AG04450 (cell line): ENCODE data around the gene TARS3. TPM values are rescaled to one million over a fixed set of nuclear protein-coding genes. Genes with fewer than 3 reads are reported as not detected.

Source experiments
- CTCF ChIA-PET: fragments of 300-600, 350-600 bp; formaldehyde crosslinking; extraction: SDS; loops from one replicate; lab custom pipeline; 2022; ENCODE audit warnings: antibody characterized with exemption, inconsistent platforms; lab: Charles Lee
- POLR2A ChIA-PET: fragments of 350-600 bp; formaldehyde crosslinking; extraction: SDS; loops from one replicate; lab custom pipeline; 2021; ENCODE audit warnings: antibody characterized with exemption, inconsistent platforms; lab: Yijun Ruan, JAX
- DNase-seq: peaks from one replicate; pipeline ENCODE4 v3.0.0-alpha.2; 2011; ENCODE audit warnings: low read depth, low spot score
- H3K27ac ChIP-seq: one replicate; pipeline ENCODE4 v1.5.1; 2012; ENCODE audit warnings: low read depth, low read length, control low read depth
- H3K27me3 ChIP-seq: one replicate; pipeline ENCODE4 v1.6.0; 2012; ENCODE audit warnings: low read length; ENCODE audit not compliant: control insufficient read depth, insufficient read depth
- H3K4me3 ChIP-seq: 2 replicates; pipeline ENCODE4 v1.5.1; 2011; ENCODE audit warnings: mild to moderate bottlenecking, low read depth, low read length, control low read depth
- H3K9me3 ChIP-seq: 2 replicates; pipeline ENCODE4 v1.5.1; 2012; ENCODE audit warnings: low read length; ENCODE audit not compliant: control insufficient read depth, insufficient read depth
- polyA plus RNA-seq: library from polyadenylated mRNA; depleted of rRNA; stranded (reverse); fragments of >200 nt; gene quantifications from 2 replicates; pipeline ENCODE4 v1.2.3, GENCODE V29; 2011
- TF ChIP-seq, protein P1 (sequence below): IDR thresholded peaks from 2 replicates; pipeline ENCODE4 v1.5.1; 2011; ENCODE audit warnings: low read depth, low read length, control low read depth, inconsistent platforms

Gene TARS3
- polyA plus RNA-seq, 1 experiment, result 7.2 TPM

DNA sequence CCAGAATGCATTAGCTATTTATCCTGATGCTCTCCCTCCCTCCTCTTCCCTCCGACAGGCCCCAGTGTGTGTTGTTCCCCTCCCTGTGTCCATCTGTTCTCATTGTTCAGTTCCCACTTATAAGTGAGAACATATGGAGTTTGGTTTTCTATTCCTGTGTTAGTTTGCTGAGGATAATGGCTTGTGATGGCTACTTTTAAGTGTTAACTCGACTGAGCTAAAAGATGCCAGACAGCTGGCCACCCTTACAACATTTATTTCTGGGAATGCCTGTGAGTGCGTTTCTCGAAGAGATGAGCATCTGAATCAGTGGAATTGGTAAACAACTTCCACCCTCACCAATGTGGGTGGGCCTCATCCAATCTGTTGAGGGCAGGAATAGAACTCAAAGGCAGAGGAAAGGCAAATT lies 47.3 kb downstream of the TARS3 start:
- POLR2A ChIA-PET, result interaction anchor here (0.7 kb wide), 1 partner anchor 857 kb away, joined by 4 read pairs; no protein-coding TSS in a partner anchor
- Histone ChIP-seq H3K27me3 (no peaks in the 10 kb centered on the region), H3K27ac (no peak overlapping the region), H3K4me3 (no peak overlapping the region), H3K9me3 (no peaks in the 10 kb centered on the region)
- TF ChIP-seq, protein P1, sequence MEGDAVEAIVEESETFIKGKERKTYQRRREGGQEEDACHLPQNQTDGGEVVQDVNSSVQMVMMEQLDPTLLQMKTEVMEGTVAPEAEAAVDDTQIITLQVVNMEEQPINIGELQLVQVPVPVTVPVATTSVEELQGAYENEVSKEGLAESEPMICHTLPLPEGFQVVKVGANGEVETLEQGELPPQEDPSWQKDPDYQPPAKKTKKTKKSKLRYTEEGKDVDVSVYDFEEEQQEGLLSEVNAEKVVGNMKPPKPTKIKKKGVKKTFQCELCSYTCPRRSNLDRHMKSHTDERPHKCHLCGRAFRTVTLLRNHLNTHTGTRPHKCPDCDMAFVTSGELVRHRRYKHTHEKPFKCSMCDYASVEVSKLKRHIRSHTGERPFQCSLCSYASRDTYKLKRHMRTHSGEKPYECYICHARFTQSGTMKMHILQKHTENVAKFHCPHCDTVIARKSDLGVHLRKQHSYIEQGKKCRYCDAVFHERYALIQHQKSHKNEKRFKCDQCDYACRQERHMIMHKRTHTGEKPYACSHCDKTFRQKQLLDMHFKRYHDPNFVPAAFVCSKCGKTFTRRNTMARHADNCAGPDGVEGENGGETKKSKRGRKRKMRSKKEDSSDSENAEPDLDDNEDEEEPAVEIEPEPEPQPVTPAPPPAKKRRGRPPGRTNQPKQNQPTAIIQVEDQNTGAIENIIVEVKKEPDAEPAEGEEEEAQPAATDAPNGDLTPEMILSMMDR, result no peak
- CTCF ChIA-PET, result no interaction called here
- no peak for DNase-seq

DNA sequence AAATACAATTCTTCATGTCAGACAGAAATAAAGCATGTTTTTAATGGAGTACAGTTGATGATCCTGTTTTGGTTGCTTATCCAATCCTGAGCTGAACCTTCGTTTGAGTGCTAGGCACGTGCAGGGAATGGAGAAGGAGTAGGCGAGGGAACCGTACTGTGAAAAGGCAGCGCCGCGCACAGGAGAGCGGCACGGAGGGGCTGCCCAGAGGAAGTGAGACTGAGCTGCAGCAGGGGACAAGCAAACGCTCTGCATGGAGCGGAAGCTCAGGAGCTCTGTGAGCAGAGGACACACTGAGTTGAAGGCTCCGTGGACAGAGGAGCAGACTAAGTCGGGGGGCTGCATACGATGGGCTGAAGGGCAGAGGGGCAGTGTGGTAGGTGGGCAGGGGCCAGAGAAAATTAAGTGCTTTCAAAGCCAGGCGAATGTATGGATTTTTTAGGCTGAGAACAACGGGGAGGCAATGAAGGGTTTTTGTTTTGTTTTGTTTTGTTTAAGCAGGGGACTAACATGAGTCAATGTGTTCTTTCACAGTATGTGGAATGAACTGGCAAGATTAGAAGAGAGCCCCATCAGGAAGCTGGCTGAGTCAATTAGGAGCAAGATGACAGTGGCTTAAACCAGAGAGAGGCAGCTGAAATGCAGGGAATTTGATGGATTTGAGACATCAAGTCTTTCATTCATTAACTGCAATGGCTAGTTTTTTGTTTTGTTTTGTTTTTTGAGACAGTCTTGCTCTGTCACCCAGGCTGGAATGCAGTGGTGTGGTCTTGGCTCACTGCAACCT lies 48.3 kb downstream of the TARS3 start:
- TF ChIP-seq, protein P1, result no peak
- peak; percentile 34 for DNase-seq
- H3K27me3 ChIP-seq, result no peaks in the 10 kb centered on the region
- CTCF ChIA-PET, result interaction anchor here (1.0 kb wide), 1 partner anchor 23 kb away, joined by 4 read pairs; no protein-coding TSS in a partner anchor
- no peaks in the 10 kb centered on the region for H3K9me3 ChIP-seq
- POLR2A ChIA-PET, result no interaction called here
- peak overlapping the region; percentile 39 for H3K27ac ChIP-seq
- no peak overlapping the region for H3K4me3 ChIP-seq

DNA sequence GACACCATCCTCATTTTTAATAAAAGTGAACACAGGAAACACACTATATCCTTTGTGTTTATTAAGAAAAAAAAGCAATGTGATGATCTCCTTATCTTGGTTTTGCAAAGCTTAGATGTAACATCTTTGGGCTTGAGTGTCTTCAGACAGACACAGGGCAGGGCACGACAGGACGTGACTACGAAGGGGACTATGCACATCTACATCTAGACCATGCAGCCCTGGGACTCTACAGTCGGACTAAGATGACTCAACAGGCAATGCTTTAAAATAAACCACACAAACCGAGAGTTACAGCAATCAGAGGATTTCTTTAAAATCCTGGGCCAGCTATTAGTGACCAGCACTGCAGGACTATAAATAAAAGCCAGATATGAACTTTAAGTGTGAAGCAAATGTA lies 49.3 kb downstream of the TARS3 start:
- DNase-seq, result peak; percentile 42
- no peak overlapping the region for H3K4me3 ChIP-seq
- POLR2A ChIA-PET, result no interaction called here
- H3K9me3 ChIP-seq, result no peaks in the 10 kb centered on the region
- CTCF ChIA-PET, result interaction anchor here (0.5 kb wide), 1 partner anchor 48 kb away, joined by 3 read pairs; no protein-coding TSS in a partner anchor
- TF ChIP-seq, protein P1, result no peak
- H3K27ac ChIP-seq, result no peak overlapping the region
- no peaks in the 10 kb centered on the region for H3K27me3 ChIP-seq

DNA sequence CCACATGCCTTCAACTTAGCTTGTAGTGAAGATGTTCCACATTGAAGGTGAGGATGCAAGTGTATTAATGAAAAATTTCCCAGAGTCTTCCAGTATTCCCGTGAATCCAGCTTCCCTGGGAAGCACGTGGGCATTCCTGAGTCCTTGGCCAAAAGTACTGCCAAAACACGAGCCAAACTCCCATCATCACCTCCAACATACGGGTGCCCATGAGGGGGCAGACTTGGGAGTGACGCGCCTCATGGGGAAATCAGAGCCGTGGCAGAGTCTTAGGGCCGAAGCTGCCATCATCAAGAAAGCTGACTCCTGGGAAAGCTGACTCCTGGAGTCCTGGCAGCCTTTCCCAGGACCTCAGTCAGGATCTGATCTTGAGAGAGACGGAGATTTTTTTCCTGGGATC lies 52.0 kb downstream of the TARS3 start:
- POLR2A ChIA-PET, result no interaction called here
- no peaks in the 10 kb centered on the region for H3K27me3 ChIP-seq
- peaks cover 5% of the 10 kb centered on the region; the same call in 1 of the 2 replicates for H3K9me3 ChIP-seq
- no peak overlapping the region for H3K27ac ChIP-seq
- CTCF ChIA-PET, result interaction anchor here (1.8 kb wide), 1 partner anchor 31 kb away, joined by 5 read pairs; no protein-coding TSS in a partner anchor
- TF ChIP-seq, protein P1, result no peak
- no peak for DNase-seq
- no peak overlapping the region for H3K4me3 ChIP-seq

DNA sequence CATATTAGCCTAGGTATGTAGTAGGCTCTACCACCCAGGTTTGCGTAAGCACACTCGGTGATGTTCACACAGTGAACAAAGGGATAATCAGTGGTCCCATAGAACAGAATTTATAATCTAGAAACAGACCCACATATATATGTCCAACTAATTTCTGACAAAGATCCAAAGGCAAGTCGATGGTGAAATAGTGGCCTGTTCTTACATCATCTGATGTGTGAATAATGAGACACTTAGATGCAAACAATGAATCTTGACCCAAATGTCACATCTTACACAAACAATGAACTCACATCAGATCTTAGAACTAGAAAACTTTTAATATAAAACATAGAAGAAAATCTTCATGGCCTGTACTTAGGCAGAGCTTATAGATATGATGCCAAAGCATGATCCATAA lies 54.5 kb downstream of the TARS3 start:
- H3K27me3 ChIP-seq, result no peaks in the 10 kb centered on the region
- no peak overlapping the region for H3K4me3 ChIP-seq
- no peak overlapping the region for H3K27ac ChIP-seq
- H3K9me3 ChIP-seq, result peaks cover 5% of the 10 kb centered on the region; the same call in 1 of the 2 replicates
- DNase-seq, result no peak
- ChIA-PET POLR2A (no interaction called here), CTCF (no interaction called here)
- TF ChIP-seq, protein P1, result no peak
